Psoas muscle (tissue), 8 donors: ENCODE measurements around the gene SH3BP2. TPM values are rescaled to one million over a fixed set of nuclear protein-coding genes. Genes with fewer than 3 reads are reported as not detected.

ENCODE experiments used
- ATAC-seq, 4 donors: fragments of 200-7000 bp; cut with Tn5 transposase; one replicate each; pipeline ENCODE4 v1.9.1; 2020; ENCODE audit warnings: moderate library complexity in 3 of 4, mild to moderate bottlenecking in 2 of 4
- DNase-seq, 2 donors: peaks; one replicate each; pipeline ENCODE4 v3.0.0-alpha.2; 2020
- H3K27ac ChIP-seq: fragments of 200-600 bp; one replicate; pipeline ENCODE4 v1.8.0; 2022
- H3K27me3 ChIP-seq, 3 donors: fragments of 200-600 bp in 1 of 3; one replicate each; pipeline versions ENCODE4 v1.6.1 to v1.8.0; 2013 to 2022; ENCODE audit warnings: low read length in 2 of 3, mild to moderate bottlenecking in 2 of 3, moderate library complexity in 1 of 3; ENCODE audit not compliant: insufficient read depth in 3 of 3
- H3K36me3 ChIP-seq, 2 donors: fragments of 200-600 bp in 1 of 2; one replicate each; pipeline versions ENCODE4 v1.6.1 to v1.8.0; 2013 to 2022; ENCODE audit warnings: low read depth in 1 of 2, mild to moderate bottlenecking in 1 of 2, moderate library complexity in 1 of 2; ENCODE audit not compliant: insufficient read depth in 1 of 2
- H3K4me1 ChIP-seq: fragments of 200-600 bp; one replicate; pipeline ENCODE4 v1.8.0; 2022
- H3K4me3 ChIP-seq: fragments of 200-600 bp; one replicate; pipeline ENCODE4 v1.8.0; 2022; ENCODE audit warnings: mild to moderate bottlenecking
- H3K9me3 ChIP-seq: fragments of 200-600 bp; one replicate; pipeline ENCODE4 v1.8.0; 2022
- CTCF ChIP-seq: fragments of 200-600 bp; IDR thresholded peaks from one replicate; pipeline ENCODE4 v1.8.0; 2022; ENCODE audit warnings: antibody characterized with exemption
- WGBS, 3 donors: extraction: QIAGEN DNeasy Blood & Tissue Kit; methylation state at CpG; one replicate each; pipeline versions ENCODE4 v1.1.6 to v1.1.7; 2013; 5-methylcytosine and 5-hydroxymethylcytosine counted together
- intact Hi-C, 2 donors: fragments of 100-400 bp; cut with DNase I; formaldehyde crosslinking; loops; one replicate each; pipeline versions ENCODE4 v1.11.0 to v1.14.2; 2022
- polyA plus RNA-seq, 3 donors: library from polyadenylated mRNA; stranded (reverse); fragments of 200-250 nt; gene quantifications; one replicate each; pipeline ENCODE4 v1.2.3, GENCODE V29; 2013
- total RNA-seq, 4 donors: library from RNA; stranded (reverse); fragmentation: NEBNext Ultra II Directional in 2 of 4; extraction: Animal tissue kit (Norgen Biotek cat#: 25700) in 2 of 4; gene quantifications; one replicate each; pipeline versions ENCODE4 v1.2.1 to v1.2.4, GENCODE V29; 2021 to 2023
- donor health status: healthy with polysubstance abuse.
- donor health status: DM: no; HTN: no; CAD: no; lungs with moderate emphysema.
- donor health status: Bipolar disorder and iron deficiency.
- donor health status: healthy.
- donor health status: DM: yes; HTN: yes; CAD: no.
- donor health status: DM: no; HTN: no; CAD: no.
- donor health status: DM: no; HTN: no; CAD: no.
- donor health status: DM: yes; HTN: yes; CAD: no.

Gene SH3BP2
- total and polyA plus RNA-seq, 7 donors, result 7.1 to 18.1 (median 13.1) TPM

- peak overlapping the region; percentile 42 for H3K4me3 ChIP-seq
- H3K36me3 ChIP-seq, result no peaks in the 10 kb centered on the region
- peak; percentile 74 to 80 for DNase-seq
- no peaks in the 10 kb centered on the region for H3K9me3 ChIP-seq
- WGBS, 3 donors, result 37 to 51% (median 38%) methylated on average over 22 to 29 of the region's 29 CpGs
- ATAC-seq, result peak; percentile 48 to 68 (median 55)
- peaks cover 46% of the 10 kb centered on the region for H3K4me1 ChIP-seq
- H3K27ac ChIP-seq, result peak overlapping the region; percentile 71
- intact Hi-C loops, result no loop called here
- H3K27me3 ChIP-seq, result no peaks in the 10 kb centered on the region
- TF ChIP-seq CTCF, result no peak
Observed at GRCh38 chr4:2800691-2801596, 8.1 kb downstream of the SH3BP2 start.

GRCh38 chr4:2802618-2803531 is 10.0 kb downstream of the SH3BP2 start:
- Histone ChIP-seq H3K36me3 (no peaks in the 10 kb centered on the region), H3K27me3 (no peaks in the 10 kb centered on the region), H3K4me1 (peaks cover 54% of the 10 kb centered on the region), H3K4me3 (no peak overlapping the region), H3K27ac (no peak overlapping the region), H3K9me3 (no peaks in the 10 kb centered on the region)
- peak; percentile 15 to 46 for DNase-seq
- no peak for ATAC-seq
- TF ChIP-seq CTCF, result no peak
- WGBS, 3 donors, result 76 to 96% (median 92%) methylated on average over 27 of the region's 27 CpGs
- intact Hi-C loops, result no loop called here

GRCh38 chr4:2803624-2804448 is 11.0 kb downstream of the SH3BP2 start:
- Histone ChIP-seq H3K4me1 (peaks cover 44% of the 10 kb centered on the region), H3K36me3 (no peaks in the 10 kb centered on the region), H3K27me3 (no peaks in the 10 kb centered on the region), H3K9me3 (no peaks in the 10 kb centered on the region), H3K27ac (no peak overlapping the region), H3K4me3 (no peak overlapping the region)
- no peak for TF ChIP-seq CTCF
- ATAC-seq, result peak in 3 of 4 donors; percentile 20 to 45 (median 32)
- intact Hi-C loops, result no loop called here
- 90 to 92% (median 90%) methylated on average over 20 of the region's 20 CpGs for WGBS, 3 donors
- peak; percentile 55 to 68 for DNase-seq

GRCh38 chr4:2804449-2804972 is 11.6 kb downstream of the SH3BP2 start:
- H3K27ac ChIP-seq, result no peak overlapping the region
- intact Hi-C loops, result no loop called here
- no peaks in the 10 kb centered on the region for H3K36me3 ChIP-seq
- H3K9me3 ChIP-seq, result no peaks in the 10 kb centered on the region
- DNase-seq (peak in 1 of 2 donors; percentile 35), ATAC-seq (no peak)
- TF ChIP-seq CTCF, result no peak
- peaks cover 45% of the 10 kb centered on the region for H3K4me1 ChIP-seq
- H3K27me3 ChIP-seq, result no peaks in the 10 kb centered on the region
- no peak overlapping the region for H3K4me3 ChIP-seq
- WGBS, 3 donors, result 86 to 92% (median 89%) methylated on average over 10 of the region's 10 CpGs
